ENCODE measurements around the gene CCR4.
"Not testable (repeated sequence)": the region's sequence is repeated elsewhere in the genome, so short reads cannot be mapped to it uniquely, and the experiment has no call there.

GRCh38 chr3:32984918-32985317 lies 33.5 kb downstream of the CCR4 start:
- TF ChIP-seq, protein P1, sequence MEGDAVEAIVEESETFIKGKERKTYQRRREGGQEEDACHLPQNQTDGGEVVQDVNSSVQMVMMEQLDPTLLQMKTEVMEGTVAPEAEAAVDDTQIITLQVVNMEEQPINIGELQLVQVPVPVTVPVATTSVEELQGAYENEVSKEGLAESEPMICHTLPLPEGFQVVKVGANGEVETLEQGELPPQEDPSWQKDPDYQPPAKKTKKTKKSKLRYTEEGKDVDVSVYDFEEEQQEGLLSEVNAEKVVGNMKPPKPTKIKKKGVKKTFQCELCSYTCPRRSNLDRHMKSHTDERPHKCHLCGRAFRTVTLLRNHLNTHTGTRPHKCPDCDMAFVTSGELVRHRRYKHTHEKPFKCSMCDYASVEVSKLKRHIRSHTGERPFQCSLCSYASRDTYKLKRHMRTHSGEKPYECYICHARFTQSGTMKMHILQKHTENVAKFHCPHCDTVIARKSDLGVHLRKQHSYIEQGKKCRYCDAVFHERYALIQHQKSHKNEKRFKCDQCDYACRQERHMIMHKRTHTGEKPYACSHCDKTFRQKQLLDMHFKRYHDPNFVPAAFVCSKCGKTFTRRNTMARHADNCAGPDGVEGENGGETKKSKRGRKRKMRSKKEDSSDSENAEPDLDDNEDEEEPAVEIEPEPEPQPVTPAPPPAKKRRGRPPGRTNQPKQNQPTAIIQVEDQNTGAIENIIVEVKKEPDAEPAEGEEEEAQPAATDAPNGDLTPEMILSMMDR (IDR thresholded peaks at IDR 0.05), result not testable (repeated sequence)
- not testable (repeated sequence) for TF ChIP-seq POLR2AphosphoS5 (IDR thresholded peaks at IDR 0.05; ENCODE audit: insufficient read depth in 1 of 2, low read depth in 1 of 2); POLR2A (IDR thresholded peaks at IDR 0.05)
